Activated T-helper 2 cell treated with anti-CD3 and anti-CD28 coated beads, Interferon-gamma antibody, Interleukin-2, Interleukin-4, amounts not matched to agents 10 μg/mL and 5 μg/mL and 100 μg/mL, durations not matched to agents 14 hours and 24 hours and 36 hours (primary cell): Measurements from ENCODE around the gene DIPK1C. TPM values are rescaled to one million over a fixed set of nuclear protein-coding genes. Genes with fewer than 3 reads are reported as not detected.

Source experiments
- DNase-seq: peaks from one replicate; pipeline ENCODE4 v3.0.0; 2021; ENCODE audit warnings: low spot score
- H3K27ac Mint-ChIP-seq: one replicate; pipeline ENCODE4 v1.8.0; 2021; ENCODE audit warnings: mixed read lengths
- H3K27me3 Mint-ChIP-seq: one replicate; pipeline ENCODE4 v1.8.0; 2021; ENCODE audit warnings: low read depth, mixed read lengths
- H3K36me3 Mint-ChIP-seq: one replicate; pipeline ENCODE4 v1.8.0; 2021; ENCODE audit warnings: low read depth, mixed read lengths
- H3K4me1 Mint-ChIP-seq: one replicate; pipeline ENCODE4 v1.8.0; 2021; ENCODE audit warnings: low read depth, mixed read lengths
- H3K4me3 Mint-ChIP-seq: one replicate; pipeline ENCODE4 v1.8.0; 2021; ENCODE audit warnings: low read depth, mild to moderate bottlenecking, moderate library complexity, mixed read lengths
- H3K9me3 Mint-ChIP-seq: one replicate; pipeline ENCODE4 v1.8.0; 2021; ENCODE audit warnings: mixed read lengths
- intact Hi-C: fragments of 100-400 bp; cut with micrococcal nuclease; formaldehyde crosslinking; loops from one replicate; pipeline ENCODE4 v1.15.1; 2023
- total RNA-seq: library from RNA; stranded (reverse); gene quantifications from 2 replicates; pipeline ENCODE4 v1.2.3, GENCODE V29; 2022

DIPK1C gene
- total RNA-seq, 1 donor from 2014 or later, result not detected

GRCh38 chr18:74456349-74457042, 612 bp downstream of the DIPK1C start:
- no peak overlapping the region for H3K4me3 Mint-ChIP-seq
- H3K36me3 Mint-ChIP-seq, result no peaks in the 10 kb centered on the region
- peaks cover 69% of the 10 kb centered on the region for H3K27me3 Mint-ChIP-seq
- intact Hi-C loops, result no loop called here
- no peak for DNase-seq
- no peak overlapping the region for H3K27ac Mint-ChIP-seq
- no peaks in the 10 kb centered on the region for H3K9me3 Mint-ChIP-seq
- no peaks in the 10 kb centered on the region for H3K4me1 Mint-ChIP-seq

- intact Hi-C loops, result no loop called here
- Mint-ChIP-seq H3K36me3 (no peaks in the 10 kb centered on the region), H3K4me3 (no peak overlapping the region), H3K27ac (no peak overlapping the region), H3K27me3 (peaks cover 68% of the 10 kb centered on the region), H3K4me1 (no peaks in the 10 kb centered on the region), H3K9me3 (no peaks in the 10 kb centered on the region)
- DNase-seq, result no peak
These were observed 1.1 kb downstream of the DIPK1C start for GRCh38 chr18:74456017-74456348.

- no peak for DNase-seq
- H3K4me1 Mint-ChIP-seq, result no peaks in the 10 kb centered on the region
- H3K27me3 Mint-ChIP-seq, result peaks cover 65% of the 10 kb centered on the region
- H3K36me3 Mint-ChIP-seq, result no peaks in the 10 kb centered on the region
- no peak overlapping the region for H3K4me3 Mint-ChIP-seq
- intact Hi-C loops, result no loop called here
- H3K27ac Mint-ChIP-seq, result no peak overlapping the region
- H3K9me3 Mint-ChIP-seq, result no peaks in the 10 kb centered on the region
These were observed 1.7 kb downstream of the DIPK1C start for GRCh38 chr18:74455386-74455785.

- H3K27me3 Mint-ChIP-seq, result peaks cover 55% of the 10 kb centered on the region
- H3K9me3 Mint-ChIP-seq, result no peaks in the 10 kb centered on the region
- no peak overlapping the region for H3K27ac Mint-ChIP-seq
- H3K36me3 Mint-ChIP-seq, result no peaks in the 10 kb centered on the region
- H3K4me1 Mint-ChIP-seq, result no peaks in the 10 kb centered on the region
- H3K4me3 Mint-ChIP-seq, result no peak overlapping the region
- intact Hi-C loops, result no loop called here
- DNase-seq, result no peak
These were observed 2.8 kb downstream of the DIPK1C start for GRCh38 chr18:74454279-74454751.

GRCh38 chr18:74453642-74454198, 3.4 kb downstream of the DIPK1C start:
- Mint-ChIP-seq H3K9me3 (no peaks in the 10 kb centered on the region), H3K27ac (no peak overlapping the region), H3K27me3 (peaks cover 51% of the 10 kb centered on the region), H3K4me3 (no peak overlapping the region), H3K4me1 (peaks cover 2% of the 10 kb centered on the region), H3K36me3 (no peaks in the 10 kb centered on the region)
- no peak for DNase-seq
- intact Hi-C loops, result no loop called here

GRCh38 chr18:74453016-74453566, 4.0 kb downstream of the DIPK1C start:
- DNase-seq, result no peak
- no peaks in the 10 kb centered on the region for H3K9me3 Mint-ChIP-seq
- H3K4me1 Mint-ChIP-seq, result peaks cover 2% of the 10 kb centered on the region
- intact Hi-C loops, result no loop called here
- no peak overlapping the region for H3K27ac Mint-ChIP-seq
- H3K36me3 Mint-ChIP-seq, result no peaks in the 10 kb centered on the region
- H3K4me3 Mint-ChIP-seq, result no peak overlapping the region
- peaks cover 44% of the 10 kb centered on the region for H3K27me3 Mint-ChIP-seq

GRCh38 chr18:74451148-74451547, 6.0 kb downstream of the DIPK1C start:
- H3K9me3 Mint-ChIP-seq, result no peaks in the 10 kb centered on the region
- intact Hi-C loops, result no loop called here

GRCh38 chr18:74450626-74451025, 6.5 kb downstream of the DIPK1C start:
- H3K27ac Mint-ChIP-seq, result no peak overlapping the region
- H3K36me3 Mint-ChIP-seq, result no peaks in the 10 kb centered on the region
- H3K4me3 Mint-ChIP-seq, result no peak overlapping the region
- peaks cover 32% of the 10 kb centered on the region for H3K27me3 Mint-ChIP-seq
- H3K4me1 Mint-ChIP-seq, result peaks cover 2% of the 10 kb centered on the region
- H3K9me3 Mint-ChIP-seq, result no peaks in the 10 kb centered on the region
- no peak for DNase-seq
- intact Hi-C loops, result no loop called here

More at GRCh38 chr18:74451148-74451547, 6.0 kb downstream of the DIPK1C start:
- Mint-ChIP-seq H3K36me3 (no peaks in the 10 kb centered on the region), H3K27ac (no peak overlapping the region), H3K27me3 (peaks cover 37% of the 10 kb centered on the region), H3K4me3 (no peak overlapping the region), H3K4me1 (peaks cover 2% of the 10 kb centered on the region)
- DNase-seq, result no peak

GRCh38 chr18:74447404-74448152, 9.5 kb downstream of the DIPK1C start:
- no peak for DNase-seq
- Mint-ChIP-seq H3K27me3 (peaks cover 20% of the 10 kb centered on the region), H3K9me3 (no peaks in the 10 kb centered on the region), H3K27ac (no peak overlapping the region), H3K4me3 (no peak overlapping the region), H3K36me3 (no peaks in the 10 kb centered on the region), H3K4me1 (peaks cover 2% of the 10 kb centered on the region)
- intact Hi-C loops, result no loop called here

- no peaks in the 10 kb centered on the region for H3K36me3 Mint-ChIP-seq
- peaks cover 2% of the 10 kb centered on the region for H3K4me1 Mint-ChIP-seq
- no peak for DNase-seq
- H3K9me3 Mint-ChIP-seq, result no peaks in the 10 kb centered on the region
- H3K27me3 Mint-ChIP-seq, result peaks cover 15% of the 10 kb centered on the region
- intact Hi-C loops, result no loop called here
- H3K27ac Mint-ChIP-seq, result no peak overlapping the region
- no peak overlapping the region for H3K4me3 Mint-ChIP-seq
These were observed 10.3 kb downstream of the DIPK1C start for GRCh38 chr18:74446631-74447403.

- Mint-ChIP-seq H3K27me3 (peaks cover 14% of the 10 kb centered on the region), H3K36me3 (no peaks in the 10 kb centered on the region), H3K4me3 (no peak overlapping the region), H3K4me1 (peaks cover 2% of the 10 kb centered on the region), H3K9me3 (no peaks in the 10 kb centered on the region), H3K27ac (no peak overlapping the region)
- no peak for DNase-seq
- intact Hi-C loops, result no loop called here
These were observed 10.9 kb downstream of the DIPK1C start for GRCh38 chr18:74446178-74446577.

- H3K4me1 Mint-ChIP-seq, result peaks cover 2% of the 10 kb centered on the region
- no peaks in the 10 kb centered on the region for H3K36me3 Mint-ChIP-seq
- H3K27me3 Mint-ChIP-seq, result peaks cover 14% of the 10 kb centered on the region
- intact Hi-C loops, result no loop called here
- no peak overlapping the region for H3K27ac Mint-ChIP-seq
- H3K9me3 Mint-ChIP-seq, result no peaks in the 10 kb centered on the region
- no peak for DNase-seq
- no peak overlapping the region for H3K4me3 Mint-ChIP-seq
These were observed 11.5 kb downstream of the DIPK1C start for GRCh38 chr18:74445585-74445984.
